C4-2B (cell line): Measurements from ENCODE around the gene CTU2.

Source experiments
- ZFX ChIP-seq: fragments of 450-650 bp; IDR thresholded peaks from 2 replicates; pipeline ENCODE4 v1.6.1; 2017
- TF ChIP-seq, protein P1 (sequence below): fragments of 450-650 bp; conservative IDR thresholded peaks from 2 replicates; pipeline ENCODE4 v1.5.1; 2017; ENCODE audit warnings: mild to moderate bottlenecking

DNA sequence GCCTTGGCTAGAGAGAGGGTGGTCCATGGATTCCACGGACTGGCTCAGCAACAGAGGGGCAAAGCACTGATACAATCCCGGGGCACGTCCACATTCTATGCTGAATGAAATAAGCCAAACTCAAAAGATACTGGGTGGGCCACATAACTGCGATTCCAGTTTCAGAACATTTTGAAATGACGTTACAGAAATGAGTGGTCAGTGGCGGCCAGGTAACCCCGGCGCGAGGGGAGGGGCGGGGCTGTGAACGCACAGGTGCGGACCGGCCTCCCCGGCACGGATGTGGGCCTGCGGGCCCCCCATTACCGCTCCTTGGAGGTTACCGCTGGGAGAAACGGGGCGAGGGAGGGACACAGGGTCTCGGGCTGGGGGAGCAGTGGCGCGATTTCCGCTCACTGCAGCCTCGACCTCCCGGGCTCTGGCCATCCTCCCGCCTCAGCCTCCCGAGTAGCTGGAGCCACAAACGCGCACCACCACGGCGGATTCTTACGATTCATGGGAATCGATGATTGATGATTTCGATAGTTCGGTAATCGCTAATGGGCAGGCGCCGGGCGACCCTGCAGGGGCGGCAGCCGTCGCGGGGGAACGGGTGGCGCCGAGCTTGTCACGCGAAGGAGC, 44.0 kb upstream of the CTU2 start:
- TF ChIP-seq, protein P1, sequence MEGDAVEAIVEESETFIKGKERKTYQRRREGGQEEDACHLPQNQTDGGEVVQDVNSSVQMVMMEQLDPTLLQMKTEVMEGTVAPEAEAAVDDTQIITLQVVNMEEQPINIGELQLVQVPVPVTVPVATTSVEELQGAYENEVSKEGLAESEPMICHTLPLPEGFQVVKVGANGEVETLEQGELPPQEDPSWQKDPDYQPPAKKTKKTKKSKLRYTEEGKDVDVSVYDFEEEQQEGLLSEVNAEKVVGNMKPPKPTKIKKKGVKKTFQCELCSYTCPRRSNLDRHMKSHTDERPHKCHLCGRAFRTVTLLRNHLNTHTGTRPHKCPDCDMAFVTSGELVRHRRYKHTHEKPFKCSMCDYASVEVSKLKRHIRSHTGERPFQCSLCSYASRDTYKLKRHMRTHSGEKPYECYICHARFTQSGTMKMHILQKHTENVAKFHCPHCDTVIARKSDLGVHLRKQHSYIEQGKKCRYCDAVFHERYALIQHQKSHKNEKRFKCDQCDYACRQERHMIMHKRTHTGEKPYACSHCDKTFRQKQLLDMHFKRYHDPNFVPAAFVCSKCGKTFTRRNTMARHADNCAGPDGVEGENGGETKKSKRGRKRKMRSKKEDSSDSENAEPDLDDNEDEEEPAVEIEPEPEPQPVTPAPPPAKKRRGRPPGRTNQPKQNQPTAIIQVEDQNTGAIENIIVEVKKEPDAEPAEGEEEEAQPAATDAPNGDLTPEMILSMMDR = no peak
- no peak for TF ChIP-seq ZFX
